ENCODE measurements around the gene BAG3. TPM values are rescaled to one million over a fixed set of nuclear protein-coding genes. Genes with fewer than 3 reads are reported as not detected.
"Not testable (repeated sequence)": the region's sequence is repeated elsewhere in the genome, so short reads cannot be mapped to it uniquely, and the experiment has no call there.

BAG3 gene
- total RNA-seq, 1 donor from 2014 or later = 4.1 TPM

GRCh38 chr10:119693262-119693957, 42.2 kb downstream of the BAG3 start:
- DNase-seq (ENCODE audit: low spot score) = no peak

- DNase-seq (ENCODE audit: low spot score) = no peak
Measured at GRCh38 chr10:119694608-119695007, 43.4 kb downstream of the BAG3 start.

- no peak for DNase-seq (ENCODE audit: low spot score)
Measured at GRCh38 chr10:119700321-119700954, 49.3 kb downstream of the BAG3 start.

GRCh38 chr10:119701861-119702260, 50.7 kb downstream of the BAG3 start:
- no peak for DNase-seq (ENCODE audit: low spot score)

- no peak for DNase-seq (ENCODE audit: low spot score)
Measured at GRCh38 chr10:119702583-119702982, 51.4 kb downstream of the BAG3 start.

GRCh38 chr10:119703903-119704508, 52.8 kb downstream of the BAG3 start:
- no peak for DNase-seq (ENCODE audit: low spot score)

GRCh38 chr10:119705434-119705831, 54.3 kb downstream of the BAG3 start:
- DNase-seq (ENCODE audit: low spot score) = no peak

GRCh38 chr10:119706521-119707278, 55.5 kb downstream of the BAG3 start:
- no peak for DNase-seq (ENCODE audit: low spot score)

GRCh38 chr10:119707331-119707730, 56.2 kb downstream of the BAG3 start:
- not testable (repeated sequence) for DNase-seq (ENCODE audit: low spot score)

GRCh38 chr10:119710935-119711334, 59.8 kb downstream of the BAG3 start:
- DNase-seq (ENCODE audit: low spot score) = not testable (repeated sequence)

- DNase-seq (ENCODE audit: low spot score) = peak; percentile 35
Measured at GRCh38 chr10:119713744-119714483, 62.7 kb downstream of the BAG3 start.

- no peak for DNase-seq (ENCODE audit: low spot score)
Measured at GRCh38 chr10:119714484-119714816, 63.3 kb downstream of the BAG3 start.

GRCh38 chr10:119715628-119716505, 64.7 kb downstream of the BAG3 start:
- peak; percentile 27 for DNase-seq (ENCODE audit: low spot score)

GRCh38 chr10:119723161-119723560, 72.0 kb downstream of the BAG3 start:
- DNase-seq (ENCODE audit: low spot score) = no peak

GRCh38 chr10:119723624-119724023, 72.4 kb downstream of the BAG3 start:
- no peak for DNase-seq (ENCODE audit: low spot score)

GRCh38 chr10:119724593-119725516, 73.7 kb downstream of the BAG3 start:
- peak; percentile 43 for DNase-seq (ENCODE audit: low spot score)

GRCh38 chr10:119725517-119725827, 74.3 kb downstream of the BAG3 start:
- no peak for DNase-seq (ENCODE audit: low spot score)

GRCh38 chr10:119725828-119726675, 74.9 kb downstream of the BAG3 start, which contains the start of gene INPP5F:
Gene INPP5F, plus strand, starts transcription at chr10:119726050. Its CDS starts 213 bp downstream, at chr10:119726263.
- peak; percentile 99 for DNase-seq (ENCODE audit: low spot score)

Data from umbilical cord (tissue), 2 donors.